Fibroblast of villous mesenchyme (primary cell): ENCODE measurements around the gene CRYGN. TPM values are rescaled to one million over a fixed set of nuclear protein-coding genes. Genes with fewer than 3 reads are reported as not detected.
A peak's percentile ranks its signal among the peaks of the same experiment; 100 is the strongest.

Experiments
- DNase-seq: peaks from one replicate; pipeline ENCODE4 v3.0.0-alpha.2; 2010; ENCODE audit warnings: low read depth
- H3K4me3 ChIP-seq: 2 replicates; pipeline ENCODE4 v1.5.1; 2011; ENCODE audit warnings: low read depth, mild to moderate bottlenecking, low read length
- total RNA-seq: library from RNA; depleted of rRNA; stranded (reverse); fragments of >200 nt; gene quantifications from 2 replicates; pipeline ENCODE4 v1.2.3, GENCODE V29; 2012
- TF ChIP-seq, protein P1 (sequence below): IDR thresholded peaks from 2 replicates; pipeline ENCODE4 v1.5.1; 2012; ENCODE audit warnings: low read depth, mild to moderate bottlenecking, low read length; ENCODE audit not compliant: insufficient read depth

Gene CRYGN
- total RNA-seq, 1 donor = under 0.01 TPM

DNA sequence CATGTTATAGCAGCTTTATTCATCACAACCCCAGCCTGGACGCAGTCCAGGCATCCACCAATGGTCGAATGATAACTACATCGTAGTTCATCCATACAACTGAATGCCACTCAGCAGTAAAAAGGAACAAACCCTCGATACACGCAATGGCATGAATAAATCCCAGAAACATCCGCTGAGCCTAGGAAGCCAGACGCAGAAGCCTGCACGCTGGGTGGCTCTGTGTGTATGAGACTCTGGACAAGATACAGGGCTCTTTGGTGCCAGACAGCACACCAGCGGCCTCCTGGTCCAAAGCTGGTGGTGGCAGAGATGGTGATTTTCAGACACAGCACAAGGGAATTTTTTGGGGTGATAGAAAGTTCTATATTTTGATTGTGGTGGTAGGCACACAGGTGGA, 10.0 kb upstream of the CRYGN start:
- TF ChIP-seq, protein P1, sequence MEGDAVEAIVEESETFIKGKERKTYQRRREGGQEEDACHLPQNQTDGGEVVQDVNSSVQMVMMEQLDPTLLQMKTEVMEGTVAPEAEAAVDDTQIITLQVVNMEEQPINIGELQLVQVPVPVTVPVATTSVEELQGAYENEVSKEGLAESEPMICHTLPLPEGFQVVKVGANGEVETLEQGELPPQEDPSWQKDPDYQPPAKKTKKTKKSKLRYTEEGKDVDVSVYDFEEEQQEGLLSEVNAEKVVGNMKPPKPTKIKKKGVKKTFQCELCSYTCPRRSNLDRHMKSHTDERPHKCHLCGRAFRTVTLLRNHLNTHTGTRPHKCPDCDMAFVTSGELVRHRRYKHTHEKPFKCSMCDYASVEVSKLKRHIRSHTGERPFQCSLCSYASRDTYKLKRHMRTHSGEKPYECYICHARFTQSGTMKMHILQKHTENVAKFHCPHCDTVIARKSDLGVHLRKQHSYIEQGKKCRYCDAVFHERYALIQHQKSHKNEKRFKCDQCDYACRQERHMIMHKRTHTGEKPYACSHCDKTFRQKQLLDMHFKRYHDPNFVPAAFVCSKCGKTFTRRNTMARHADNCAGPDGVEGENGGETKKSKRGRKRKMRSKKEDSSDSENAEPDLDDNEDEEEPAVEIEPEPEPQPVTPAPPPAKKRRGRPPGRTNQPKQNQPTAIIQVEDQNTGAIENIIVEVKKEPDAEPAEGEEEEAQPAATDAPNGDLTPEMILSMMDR = no peak
- DNase-seq = no peak
- no peak overlapping the region for H3K4me3 ChIP-seq

DNA sequence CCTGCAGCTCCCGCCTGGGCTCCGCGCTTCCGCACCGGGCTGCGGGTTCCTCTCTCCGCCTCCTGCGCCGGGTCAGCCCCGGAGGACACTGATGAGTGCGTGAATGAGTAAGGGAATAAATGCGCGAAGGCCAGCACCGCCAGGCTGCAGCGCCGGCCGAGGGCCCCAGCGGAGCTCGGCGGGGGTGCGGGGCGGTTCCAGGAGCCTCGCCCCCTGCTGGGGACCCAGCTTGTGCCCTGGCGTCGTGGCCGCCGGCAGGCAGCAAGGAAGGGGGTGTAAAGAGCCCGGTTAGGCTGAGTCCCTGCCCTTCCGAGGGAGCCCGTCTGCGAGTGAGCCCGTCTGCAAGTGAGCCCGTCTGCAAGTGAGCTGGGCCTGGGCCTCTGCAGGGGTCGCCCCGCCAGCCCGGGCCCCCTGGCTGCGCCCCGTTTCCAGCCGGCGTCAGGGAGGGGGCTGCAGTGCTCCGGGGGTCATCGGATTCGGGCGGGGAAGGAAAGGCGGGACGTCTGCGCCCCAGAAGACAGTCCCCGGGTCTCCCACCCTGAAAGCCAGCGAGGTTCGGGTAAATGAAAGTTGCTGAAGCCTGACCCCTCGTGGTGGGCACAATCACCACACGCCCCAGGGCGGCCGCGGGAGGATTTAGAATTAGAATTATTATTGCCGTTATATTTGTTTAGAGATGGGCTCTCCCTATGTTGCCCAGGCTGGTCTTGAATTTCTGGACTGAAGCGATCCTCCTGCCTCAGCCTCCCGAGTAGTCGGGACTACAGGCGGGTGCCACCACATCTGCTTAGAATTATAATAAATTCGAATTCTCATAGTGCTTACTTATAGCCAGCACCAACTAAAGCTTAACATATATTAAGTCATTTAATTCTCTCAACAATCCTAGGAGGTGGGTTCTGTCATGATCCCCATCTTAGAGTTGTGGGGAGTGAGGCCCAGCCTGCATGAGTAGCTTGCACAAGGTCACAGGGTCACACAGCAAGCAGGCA, 8.6 kb upstream of the CRYGN start:
- H3K4me3 ChIP-seq = peak overlapping the region; percentile 36
- DNase-seq = peak; percentile 66
- TF ChIP-seq, protein P1 = peak; percentile 75

DNA sequence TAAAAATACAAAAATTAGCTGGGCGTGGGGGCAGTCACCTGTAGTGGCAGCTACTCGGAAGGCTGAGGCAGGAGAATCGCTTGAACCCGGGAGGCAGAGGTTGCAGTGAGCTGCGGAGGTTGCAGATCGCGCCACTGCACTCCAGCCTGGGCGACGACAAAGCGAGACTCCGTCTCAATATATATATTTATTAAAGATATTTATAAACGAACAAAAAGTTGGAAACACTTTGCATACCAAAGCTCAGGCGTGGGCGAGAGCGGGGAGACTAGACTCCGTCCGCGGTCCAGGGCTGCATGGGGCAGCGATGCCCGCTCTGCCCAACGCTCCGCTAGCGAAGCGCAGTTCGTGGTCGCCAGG, 7.9 kb upstream of the CRYGN start:
- TF ChIP-seq, protein P1 = no peak
- H3K4me3 ChIP-seq = no peak overlapping the region

DNA sequence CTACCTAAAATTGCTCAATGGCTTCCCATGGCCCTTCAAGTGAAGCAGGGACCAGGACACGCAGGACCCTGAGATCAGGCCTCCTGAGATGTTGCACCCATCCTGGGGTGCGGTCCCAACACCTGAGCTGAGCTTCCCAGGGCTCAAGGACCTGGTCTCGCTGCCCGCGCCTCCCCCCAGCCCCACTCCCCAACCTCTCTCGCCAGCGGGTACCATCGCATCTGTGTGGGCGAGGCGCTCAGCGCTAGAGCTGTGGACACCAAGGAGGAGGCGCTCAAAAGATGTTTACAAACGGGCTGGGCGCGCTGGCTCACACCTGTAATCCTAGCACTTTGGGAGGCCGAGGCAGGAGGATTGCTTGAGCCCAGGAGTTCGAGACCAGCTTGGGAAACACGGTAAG, 7.4 kb upstream of the CRYGN start:
- TF ChIP-seq, protein P1 = no peak
- DNase-seq = no peak

More for the DNA sequence above, 7.9 kb upstream of the CRYGN start:
- DNase-seq = no peak

DNA sequence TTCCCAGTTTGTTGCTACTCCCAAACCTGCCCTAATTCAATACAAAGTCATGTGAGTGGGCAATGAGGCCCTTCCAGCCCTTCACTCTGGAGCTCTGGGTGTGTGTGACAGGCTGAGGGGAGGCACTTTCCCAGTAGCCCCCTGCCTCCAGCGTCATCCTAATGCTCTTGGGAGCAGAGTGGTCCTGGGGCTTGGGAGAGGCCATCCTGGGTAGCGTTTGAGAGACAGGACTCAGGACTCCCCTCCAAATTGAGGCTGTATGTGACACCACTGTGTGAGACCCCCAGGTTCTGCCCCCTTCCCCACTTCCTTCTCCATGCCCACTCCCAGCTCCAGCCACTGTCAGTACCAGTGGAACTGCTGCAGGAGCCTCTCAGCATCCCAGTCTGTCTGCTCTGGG, 6.5 kb upstream of the CRYGN start:
- no peak for DNase-seq
- no peak overlapping the region for H3K4me3 ChIP-seq
- TF ChIP-seq, protein P1 = no peak

More for the DNA sequence above, 7.4 kb upstream of the CRYGN start:
- H3K4me3 ChIP-seq = no peak overlapping the region

DNA sequence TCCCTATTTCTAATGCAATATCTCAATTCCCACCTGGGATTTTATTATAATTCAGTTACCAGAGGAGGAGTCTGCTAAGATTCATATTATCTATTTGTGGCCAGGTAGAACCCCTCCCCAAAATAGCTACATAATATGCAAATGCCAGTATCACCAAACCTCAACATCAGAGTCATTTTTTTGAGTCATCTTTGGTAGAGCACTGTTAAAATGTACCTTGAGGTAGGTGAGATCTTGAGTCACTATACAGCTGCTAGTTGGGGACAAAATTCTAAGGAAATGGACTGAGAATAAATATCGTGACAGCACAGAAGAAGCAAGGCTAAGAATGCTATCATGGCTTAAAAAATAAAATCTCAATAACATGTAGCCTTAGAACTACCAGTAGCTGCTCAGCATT, 4.7 kb upstream of the CRYGN start:
- no peak for DNase-seq
- TF ChIP-seq, protein P1 = no peak
- no peak overlapping the region for H3K4me3 ChIP-seq
